Neural crest cell (in vitro differentiated cells): Measurements from ENCODE around the gene TMEM61. TPM values are rescaled to one million over a fixed set of nuclear protein-coding genes. Genes with fewer than 3 reads are reported as not detected.

ENCODE experiments used
- total RNA-seq: library from RNA; stranded (reverse); gene quantifications from 2 replicates; pipeline ENCODE4 v1.2.1, GENCODE V29; 2021

The TMEM61 gene
- total RNA-seq, 1 donor from 2014 or later, result not detected

Other genes with a start within 250 kb of the TMEM61 start
- gene PARS2, start 216.1 kb upstream of the TMEM61 start, total RNA-seq, result 7.1 and 8.2 TPM in 2 replicates
- not detected in 2 replicates for gene TTC22, start 179.3 kb upstream of the TMEM61 start, total RNA-seq
- gene DHCR24, start 93.4 kb upstream of the TMEM61 start, total RNA-seq, result 396 and 417 TPM in 2 replicates
- gene BSND, start 18.3 kb downstream of the TMEM61 start, total RNA-seq, result not detected in 2 replicates
- gene PCSK9, start 58.9 kb downstream of the TMEM61 start, total RNA-seq, result 23.7 and 24.1 TPM in 2 replicates
- 44.6 and 50.3 TPM in 2 replicates for gene USP24, start 234.7 kb downstream of the TMEM61 start, total RNA-seq